Right renal pelvis (tissue), 4 donors: ENCODE measurements around the gene EFCAB11. TPM values are rescaled to one million over a fixed set of nuclear protein-coding genes. Genes with fewer than 3 reads are reported as not detected.

ENCODE experiments used
- DNase-seq, 4 donors: peaks; one replicate each; pipeline ENCODE4 v3.0.0-alpha.2; 2013; ENCODE audit warnings: low read depth in 4 of 4, low spot score in 3 of 4, missing footprints in 1 of 4
- polyA plus RNA-seq, 4 donors: library from polyadenylated mRNA; unstranded; fragments of 120-200 nt; gene quantifications; one replicate each; pipeline ENCODE4 v1.2.1, GENCODE V29; 2013; ENCODE audit not compliant: insufficient read length in 4 of 4

EFCAB11 gene
- polyA plus RNA-seq, 4 donors = 17.0 to 22.1 (median 19.6) TPM

DNA sequence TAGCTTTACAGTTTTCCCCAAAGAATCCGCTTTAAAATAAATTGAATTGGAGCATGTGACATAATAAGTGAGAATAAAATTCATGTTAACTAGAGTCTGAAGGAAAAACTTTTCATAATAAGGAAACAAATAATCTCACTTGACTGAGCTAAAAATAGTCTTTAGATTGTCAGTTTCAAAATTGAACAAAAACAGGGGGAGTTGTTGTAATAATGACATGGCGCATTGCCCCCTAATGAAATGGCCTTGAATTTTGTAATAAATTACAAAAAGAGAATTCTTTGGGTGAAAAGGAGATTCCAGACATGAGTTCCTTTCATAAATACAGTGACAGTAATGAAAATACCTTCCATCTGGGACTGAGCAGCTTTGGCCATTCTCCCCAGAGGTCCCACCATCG is 178.6 kb downstream of the EFCAB11 start:
- DNase-seq = no peak

DNA sequence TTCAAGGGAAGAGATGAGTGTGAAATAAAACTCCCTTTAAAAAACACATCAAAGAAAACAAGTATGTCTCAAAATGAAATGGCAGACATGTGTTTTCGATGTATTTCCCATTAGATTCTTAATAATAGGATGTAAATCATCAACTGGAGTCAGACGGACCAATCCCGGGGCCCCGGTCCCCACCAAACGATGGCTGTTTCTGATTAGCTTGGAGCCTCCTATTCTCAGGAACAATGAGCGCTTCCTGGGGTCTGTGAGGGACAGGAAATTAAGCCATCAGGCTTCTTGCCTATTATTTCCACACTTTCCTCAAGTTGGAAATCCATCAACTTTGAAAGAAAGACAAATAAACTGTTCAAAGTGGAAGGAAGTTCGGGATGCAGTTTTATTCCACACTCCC is 179.4 kb downstream of the EFCAB11 start:
- DNase-seq = no peak

DNA sequence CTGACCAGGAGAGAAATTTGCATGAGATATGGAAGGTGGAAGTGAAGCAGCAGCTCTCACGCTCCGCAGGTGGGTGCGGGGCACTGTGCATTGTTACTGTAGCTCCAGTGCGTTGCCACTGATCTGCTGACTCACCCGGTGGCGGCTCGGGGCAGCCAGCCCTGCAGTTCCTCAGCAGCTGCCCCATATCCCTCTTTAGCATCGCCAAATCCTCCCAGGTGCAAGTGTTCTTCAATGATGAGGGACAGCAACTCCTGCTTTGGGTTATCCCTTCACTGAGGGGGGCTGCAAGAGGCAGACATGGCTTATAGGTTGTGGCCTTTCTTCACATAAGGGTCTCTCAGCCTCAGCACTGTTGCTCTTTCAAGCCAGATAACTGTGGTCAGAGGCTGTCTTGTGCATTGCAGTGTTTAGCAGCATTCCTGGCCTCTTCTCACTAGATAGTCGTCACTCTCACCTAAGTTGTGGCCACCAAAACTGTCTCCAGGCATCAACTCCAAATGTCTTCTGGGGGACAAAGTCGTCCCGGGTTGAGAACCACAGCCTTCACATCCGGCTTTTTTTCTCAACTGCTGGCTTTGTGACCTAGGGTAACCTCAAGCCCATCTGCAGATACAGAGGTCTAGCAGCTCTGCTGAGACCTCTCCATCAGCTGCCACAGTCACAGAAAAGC is 180.8 kb downstream of the EFCAB11 start:
- DNase-seq = no peak

DNA sequence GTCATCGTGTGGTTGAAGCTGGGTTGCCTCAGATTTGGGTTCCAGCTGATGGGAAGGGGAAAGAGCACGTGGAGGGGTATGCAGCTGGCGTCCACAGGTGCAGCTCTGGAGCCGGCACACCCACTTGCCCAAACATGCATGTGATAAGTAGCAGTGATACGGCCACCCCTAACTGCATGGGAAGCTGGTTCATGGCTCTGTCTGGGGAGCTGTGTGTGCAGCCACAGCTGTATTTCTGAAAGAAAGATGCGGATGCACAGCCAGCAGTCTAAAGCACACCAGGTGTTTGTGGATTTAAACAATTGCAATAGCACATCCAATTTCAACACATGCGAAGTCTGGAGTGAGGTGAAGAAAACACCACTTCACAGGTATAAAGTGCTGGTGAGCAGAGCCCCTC is 181.4 kb downstream of the EFCAB11 start:
- no peak for DNase-seq

DNA sequence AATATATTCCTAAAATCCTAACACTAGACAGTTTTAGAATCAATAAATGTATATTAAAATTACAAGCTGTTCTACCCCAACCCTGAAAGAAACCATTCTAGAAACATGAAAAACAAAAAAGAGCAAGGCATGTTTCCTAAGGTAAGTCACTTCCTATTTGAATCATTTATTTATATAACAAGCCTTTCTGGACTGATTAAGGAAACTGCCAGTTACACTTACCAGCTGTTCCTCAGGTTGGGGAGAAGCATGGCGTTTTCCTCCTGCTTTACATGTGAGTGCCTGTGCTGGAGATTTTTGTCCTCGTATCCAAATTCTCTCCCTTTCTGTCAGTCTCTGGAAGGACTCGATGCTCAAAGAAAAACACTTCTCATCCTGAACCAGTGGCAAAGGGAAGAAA is 183.3 kb downstream of the EFCAB11 start:
- DNase-seq = no peak

DNA sequence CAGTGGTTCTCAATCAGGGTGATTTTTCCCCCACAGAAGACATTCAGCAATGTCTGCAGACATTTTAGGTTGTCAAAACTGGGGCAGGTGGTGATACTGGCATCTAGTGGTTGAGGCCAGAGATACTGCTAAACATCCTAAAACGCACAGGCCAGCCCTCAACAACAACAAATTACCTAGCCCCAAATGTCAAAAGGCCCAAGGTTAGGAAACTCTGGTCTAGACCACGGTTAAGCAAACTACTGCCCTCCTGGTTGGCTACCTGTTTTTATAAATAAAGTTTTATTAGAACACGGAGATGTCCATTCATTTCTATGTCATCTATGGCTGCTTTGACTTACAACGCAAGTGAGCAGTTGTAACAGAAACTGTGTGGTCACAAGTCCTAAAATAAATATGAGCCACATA is 186.7 kb downstream of the EFCAB11 start:
- no peak for DNase-seq

DNA sequence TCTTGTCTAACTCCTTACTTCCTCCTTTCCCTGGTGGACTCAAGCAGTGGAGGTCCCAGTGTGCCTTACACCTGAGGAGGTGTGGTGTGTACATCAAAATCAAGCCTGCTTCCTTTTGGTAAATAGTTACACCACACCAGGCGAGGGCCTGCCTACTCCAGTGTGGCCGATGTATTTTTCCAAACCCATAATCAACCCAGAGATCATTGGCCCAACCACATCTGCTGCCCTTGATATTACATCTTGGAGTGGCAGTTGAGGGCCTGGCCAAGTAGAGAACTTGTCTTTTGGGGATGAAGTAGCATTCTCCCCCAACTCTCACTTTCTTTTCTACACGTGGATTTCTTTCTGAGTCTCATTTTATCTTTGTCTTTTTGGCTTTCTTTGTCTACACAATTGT is 187.4 kb downstream of the EFCAB11 start:
- DNase-seq = no peak

DNA sequence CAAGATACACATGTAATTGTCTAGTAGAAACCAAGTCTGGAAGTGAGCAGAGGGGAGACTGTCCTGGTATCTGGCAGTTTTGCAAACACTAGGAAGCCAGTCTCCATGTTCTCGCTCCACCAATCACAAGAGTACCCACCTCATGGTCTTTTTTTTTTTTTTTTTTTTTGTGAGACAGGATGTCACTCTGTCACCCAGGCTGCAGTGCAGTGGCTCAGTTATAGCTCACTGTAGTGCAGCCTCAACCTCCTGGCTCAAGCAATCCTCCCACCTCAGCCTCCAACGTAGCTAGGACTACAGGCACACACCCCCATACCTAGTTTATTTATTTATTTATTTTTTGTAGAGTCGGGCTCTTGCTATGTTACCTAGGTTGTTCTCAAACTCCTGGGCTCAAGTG is 189.2 kb downstream of the EFCAB11 start:
- DNase-seq = no peak

DNA sequence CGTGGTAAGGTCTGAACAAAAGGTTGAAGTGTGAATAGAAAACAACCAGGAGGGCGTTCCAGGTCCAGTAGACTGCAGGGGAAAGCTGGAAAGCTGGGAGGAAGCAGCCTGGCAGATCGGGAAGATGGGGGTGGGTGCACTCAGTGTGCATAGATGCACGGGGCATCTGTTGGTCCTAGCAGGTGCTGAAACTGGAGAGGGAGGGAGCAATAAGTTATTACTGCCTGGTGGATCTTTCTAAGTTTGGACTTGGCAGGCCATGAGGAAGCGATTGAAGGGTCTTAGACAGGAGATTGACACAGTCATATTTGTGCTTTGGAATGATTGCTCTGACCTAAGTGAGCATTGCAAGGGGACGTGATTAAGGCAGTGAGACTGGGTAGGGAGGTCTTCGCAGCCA is 194.4 kb downstream of the EFCAB11 start:
- DNase-seq = no peak

DNA sequence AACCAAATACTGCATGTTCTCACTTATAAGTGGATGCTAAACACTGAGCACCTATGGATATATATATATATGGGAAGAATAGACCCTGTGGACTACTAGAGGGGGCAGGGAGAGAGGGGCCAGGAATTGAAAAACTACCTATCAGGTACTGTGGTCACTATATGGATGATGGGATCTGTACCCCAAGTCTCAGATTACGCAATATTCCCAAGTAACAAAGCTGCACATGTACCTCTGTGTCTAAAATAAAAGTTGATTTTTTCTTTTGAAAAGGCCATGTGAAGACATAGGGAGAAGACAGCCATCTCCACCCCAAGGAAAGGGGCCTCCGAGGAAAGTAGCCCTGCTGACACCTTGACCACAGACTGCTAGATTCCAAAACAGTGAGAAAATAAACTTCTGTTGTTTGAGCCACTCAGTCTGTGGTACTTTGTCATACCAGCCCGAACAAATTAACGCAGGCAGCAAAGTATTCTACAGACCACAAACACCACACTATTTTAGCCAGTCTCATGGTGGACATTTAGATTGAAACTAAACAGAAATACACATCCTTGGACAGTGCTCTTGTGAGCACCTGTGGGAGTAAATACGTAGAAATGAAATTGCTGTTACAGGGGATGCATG is 197.1 kb downstream of the EFCAB11 start:
- no peak for DNase-seq

DNA sequence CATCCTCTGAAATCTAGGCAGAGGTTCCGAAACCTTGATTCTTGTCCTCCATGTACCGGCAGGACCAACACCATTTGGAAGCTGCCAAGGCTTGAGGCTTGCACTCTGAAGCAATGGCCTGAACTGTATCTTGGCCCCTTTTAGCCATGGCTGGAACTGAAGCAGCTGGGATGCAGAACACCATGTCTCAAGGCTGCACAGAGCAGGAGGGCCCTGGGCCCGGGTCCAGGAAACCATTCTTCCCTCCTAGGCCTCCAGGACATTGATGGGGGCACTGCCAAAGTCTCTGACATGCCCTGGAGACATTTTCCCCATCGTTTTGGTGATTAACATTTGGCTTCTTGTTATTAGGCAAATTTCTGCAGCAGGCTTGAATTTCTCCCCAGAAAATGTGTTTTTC is 198.7 kb downstream of the EFCAB11 start:
- DNase-seq = no peak

DNA sequence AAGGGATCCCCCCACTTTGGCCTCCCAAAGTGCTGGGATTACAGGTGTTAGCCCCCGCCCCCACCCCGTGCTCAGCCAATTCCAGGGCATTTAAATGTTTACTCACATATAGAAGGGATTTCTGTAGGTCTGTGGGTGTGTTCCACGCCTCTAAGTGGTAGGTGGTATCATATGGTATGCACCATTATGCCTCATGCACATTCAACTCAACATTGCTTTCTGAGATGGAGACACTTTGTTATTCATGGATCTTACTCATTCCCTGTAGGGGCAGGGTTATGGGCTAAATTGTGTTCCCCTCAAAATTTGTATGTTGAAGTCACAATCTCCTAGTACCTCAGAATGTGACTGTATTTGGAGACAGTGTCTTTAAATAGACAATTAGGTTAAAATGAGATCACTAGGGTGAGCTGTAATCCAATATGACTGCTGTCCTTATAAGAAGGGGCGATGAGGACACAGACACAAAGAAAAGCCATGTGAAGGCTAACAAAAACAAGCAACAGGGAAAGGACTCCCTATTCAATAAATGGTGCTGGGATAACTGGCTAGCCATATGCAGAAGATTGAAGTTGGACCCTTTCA is 200.6 kb downstream of the EFCAB11 start:
- DNase-seq = no peak

DNA sequence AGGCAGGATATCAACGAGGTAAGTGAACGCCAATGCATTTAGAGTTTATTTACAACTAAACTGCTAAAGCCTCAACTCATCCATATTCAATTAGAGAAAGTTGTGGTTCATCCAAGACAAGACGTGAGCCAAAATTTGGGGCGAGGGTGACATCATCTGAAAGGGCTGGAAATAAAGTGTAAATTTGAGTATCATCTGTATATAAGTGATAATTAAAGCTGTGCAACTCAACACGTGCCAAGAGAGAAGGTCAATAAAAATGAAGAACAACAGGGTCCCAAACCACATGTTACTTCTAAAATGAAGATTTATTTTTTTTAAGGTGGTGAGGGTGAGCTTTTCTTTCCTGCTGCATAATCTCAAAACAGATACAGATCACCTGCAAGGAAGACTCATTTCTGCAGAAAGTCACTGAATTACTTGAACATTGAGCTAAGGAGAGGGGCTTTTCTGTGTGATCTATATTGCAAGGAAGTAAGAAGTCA is 203.6 kb downstream of the EFCAB11 start:
- DNase-seq = no peak

DNA sequence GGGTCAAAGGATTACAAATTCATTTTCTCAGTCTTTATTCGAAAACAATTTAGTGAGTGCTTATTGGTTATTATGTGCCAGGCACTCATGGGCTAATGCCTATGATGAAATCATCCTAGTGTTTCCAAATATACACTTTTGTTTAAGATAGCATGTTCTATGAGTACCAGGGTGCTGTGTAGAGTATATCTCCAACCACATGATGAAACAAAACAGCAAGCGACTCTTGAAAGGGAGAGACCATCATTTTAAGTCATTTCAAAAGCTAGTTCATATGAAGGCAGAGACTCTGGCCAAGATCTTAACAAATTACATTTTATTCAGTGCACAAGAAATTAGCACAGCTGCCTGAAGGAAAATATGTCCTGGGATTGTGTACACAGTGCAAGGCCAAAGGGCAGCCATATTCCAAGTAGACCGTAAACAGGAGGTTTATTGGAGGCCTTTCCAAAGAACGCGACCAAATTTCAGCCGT is 204.2 kb downstream of the EFCAB11 start:
- no peak for DNase-seq

DNA sequence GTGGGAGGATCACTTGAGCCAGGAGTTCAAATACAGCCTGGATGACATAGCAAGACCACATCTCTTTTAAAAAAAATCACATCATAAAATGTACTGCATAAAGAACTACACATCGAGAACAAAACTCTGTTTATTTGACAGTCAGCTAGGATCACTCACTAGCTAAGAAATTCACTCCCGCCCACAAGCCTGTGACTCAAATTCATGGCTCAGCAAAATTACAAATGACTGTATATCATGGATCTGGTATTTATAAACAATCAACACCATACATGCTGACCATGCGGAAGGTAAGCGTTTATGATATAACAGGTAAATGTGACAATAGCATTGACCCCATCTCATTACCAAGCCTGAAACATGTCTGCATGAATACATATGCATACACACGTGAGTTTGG is 206.5 kb downstream of the EFCAB11 start:
- no peak for DNase-seq

DNA sequence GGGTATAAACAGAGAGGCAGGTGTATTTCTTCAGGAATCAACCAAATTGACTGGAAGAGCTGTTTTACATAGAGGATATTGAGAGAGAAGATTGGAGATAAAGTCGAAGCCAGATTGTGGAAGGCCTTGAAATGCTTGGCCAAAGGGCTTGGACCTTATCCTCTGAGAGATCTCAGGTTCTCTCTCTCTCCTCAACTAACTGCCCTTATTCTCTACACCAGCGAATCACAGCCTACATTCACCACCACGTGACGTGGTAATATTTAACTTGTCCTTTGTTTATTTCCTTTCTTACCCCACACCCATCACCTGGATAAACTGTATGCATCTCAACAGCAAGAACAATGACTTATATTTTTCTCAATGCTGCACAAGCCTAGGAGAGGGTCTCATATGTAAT is 207.4 kb downstream of the EFCAB11 start:
- DNase-seq = no peak

DNA sequence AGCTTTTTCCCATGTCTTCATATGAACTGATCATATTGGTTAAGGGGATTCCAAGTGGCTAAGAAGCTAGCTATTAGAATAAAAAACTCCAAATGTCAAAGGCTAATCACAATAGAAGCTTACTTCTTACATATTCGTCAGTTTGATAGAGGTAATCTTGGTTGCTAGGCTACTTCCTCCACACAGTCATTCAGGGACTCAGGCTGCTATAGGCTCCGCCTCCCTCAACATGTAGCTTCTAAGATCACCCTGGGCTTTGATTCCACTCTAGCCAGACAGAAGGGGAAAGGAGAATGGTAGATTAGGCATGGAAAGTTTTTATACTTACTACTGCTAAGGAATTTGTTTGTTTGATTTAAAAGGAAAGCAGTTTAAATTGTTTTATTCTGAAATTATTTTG is 207.9 kb downstream of the EFCAB11 start:
- DNase-seq = no peak

DNA sequence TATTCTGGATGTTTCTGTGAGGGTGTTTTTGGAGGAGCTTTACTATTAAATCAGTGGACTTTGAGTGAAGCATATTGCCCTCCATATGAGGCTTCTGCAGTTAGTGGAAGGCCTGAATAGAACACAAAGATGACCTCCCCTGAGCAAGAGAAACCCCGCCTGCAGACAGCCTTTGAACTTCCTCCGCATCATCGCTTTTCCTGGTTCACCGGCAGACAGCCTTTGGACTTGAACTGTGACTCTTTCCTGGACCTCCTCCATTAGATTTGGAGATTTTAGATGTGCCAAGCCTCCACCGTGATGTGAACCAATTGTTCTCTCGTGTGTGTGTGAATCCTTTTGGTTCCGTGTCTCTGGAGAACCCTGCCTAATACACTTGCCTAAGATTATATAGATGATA is 208.4 kb downstream of the EFCAB11 start:
- DNase-seq = no peak
